ENCODE results near the gene ERFE.

- TF ChIP-seq CTCF (IDR thresholded peaks at IDR 0.05; ENCODE audit: low read depth, low read length): no peak
- TF ChIP-seq EZH2phosphoT487 (IDR thresholded peaks at IDR 0.05; ENCODE audit: low read depth): no peak
Measured at GRCh38 chr2:238202326-238203093, 43.7 kb downstream of the ERFE start.

All from OCI-LY3 (cell line).